Sigmoid colon (tissue), 7 donors: ENCODE measurements around the gene RIPOR3. TPM values are rescaled to one million over a fixed set of nuclear protein-coding genes. Genes with fewer than 3 reads are reported as not detected.

Experiments used
- DNase-seq: peaks from one replicate; pipeline ENCODE4 v3.0.0-alpha.2; 2019
- H3K27ac ChIP-seq, 4 donors: fragments of 200-600 bp; sonication (generic); one replicate each; pipeline ENCODE4 v1.5.1; 2016 to 2019; ENCODE audit warnings: mild to moderate bottlenecking in 1 of 4
- H3K27me3 ChIP-seq, 3 donors: fragments of 200-600 bp; sonication (generic); one replicate each; pipeline ENCODE4 v1.5.1; 2019; ENCODE audit warnings: mild to moderate bottlenecking in 1 of 3
- H3K36me3 ChIP-seq, 4 donors: fragments of 200-600 bp; sonication (generic); one replicate each; pipeline ENCODE4 v1.5.1; 2016 to 2019
- H3K4me1 ChIP-seq, 4 donors: fragments of 200-600 bp; sonication (generic); one replicate each; pipeline ENCODE4 v1.5.1; 2017 to 2019
- H3K4me3 ChIP-seq, 4 donors: fragments of 200-600 bp; sonication (generic); one replicate each; pipeline ENCODE4 v1.5.1; 2017 to 2019; ENCODE audit warnings: mild to moderate bottlenecking in 2 of 4, moderate library complexity in 1 of 4
- H3K9me3 ChIP-seq, 4 donors: fragments of 200-600 bp in 3 of 4; sonication (generic) in 3 of 4; one replicate each; pipeline versions ENCODE4 v1.5.1 to v1.6.1; 2013 to 2019
- CTCF ChIP-seq, 4 experiments: fragments of 450-650 bp in 3 of 4; fragments of 200-600 bp in 1 of 4; IDR thresholded peaks; one replicate each; pipeline ENCODE4 v1.5.1; 2016 to 2019; ENCODE audit warnings: antibody characterized with exemption in 4 of 4, mild to moderate bottlenecking in 3 of 4, moderate library complexity in 2 of 4
- EP300 ChIP-seq, 4 donors: sonication (generic); formaldehyde crosslinking; IDR thresholded peaks; one replicate each; pipeline ENCODE4 v1.6.1; 2017; ENCODE audit warnings: antibody characterized with exemption in 4 of 4
- POLR2A ChIP-seq, 2 donors: fragments of 450-650 bp; IDR thresholded peaks; one replicate each; pipeline ENCODE4 v1.6.1; 2016; ENCODE audit warnings: antibody characterized with exemption in 2 of 2, mild to moderate bottlenecking in 2 of 2, moderate library complexity in 2 of 2
- POLR2AphosphoS5 ChIP-seq, 4 donors: sonication (generic); formaldehyde crosslinking; IDR thresholded peaks; one replicate each; pipeline ENCODE4 v1.6.1; 2017; ENCODE audit warnings: antibody characterized with exemption in 4 of 4
- WGBS, 2 donors: extraction: QIAGEN DNeasy Blood & Tissue Kit; methylation state at CpG; one replicate each; pipeline ENCODE4 v1.1.7; 2013; 5-methylcytosine and 5-hydroxymethylcytosine counted together
- intact Hi-C: fragments of 100-400 bp; cut with DNase I; formaldehyde crosslinking; loops from one replicate; pipeline ENCODE4 v1.15.1; 2023
- polyA plus RNA-seq, 3 donors: library from polyadenylated mRNA; stranded (reverse); fragments of 200-250 nt; gene quantifications; one replicate each; pipeline ENCODE4 v1.2.3, GENCODE V29; 2013
- total RNA-seq, 4 donors: library from RNA; depleted of rRNA; stranded (reverse); fragments of >200 nt; gene quantifications; one replicate each; pipeline ENCODE4 v1.1.0, GENCODE V29; 2016
- donor health status: healthy with polysubstance abuse.
- donor health status: Bipolar disorder and iron deficiency.
- donor health status: healthy.

RIPOR3 gene
- total and polyA plus RNA-seq, 7 donors = 0.92 to 28.0 (median 9.4) TPM

GRCh38 chr20:50729901-50730764 lies 38.8 kb upstream of the RIPOR3 start:
- intact Hi-C loops = loop anchor here (2.0 kb wide), 1 partner anchor 15 kb away; no protein-coding TSS in a partner anchor

GRCh38 chr20:50728981-50729874 lies 37.9 kb upstream of the RIPOR3 start:
- H3K27me3 ChIP-seq = no peaks in the 10 kb centered on the region
- peaks cover 0 to 35% (median 30%) of the 10 kb centered on the region in 4 donors for H3K4me1 ChIP-seq
- H3K36me3 ChIP-seq = no peaks in the 10 kb centered on the region
- DNase-seq = no peak
- no peak overlapping the region for H3K4me3 ChIP-seq
- TF ChIP-seq POLR2AphosphoS5 (IDR thresholded peaks at IDR 0.05) (no peak), EP300 (IDR thresholded peaks at IDR 0.05) (no peak), CTCF (IDR thresholded peaks at IDR 0.05) (no peak)
- H3K9me3 ChIP-seq = no peaks in the 10 kb centered on the region
- intact Hi-C loops = no loop called here
- WGBS, 2 donors = 22 to 69% methylated on average over 11 of the region's 11 CpGs
- no peak overlapping the region for H3K27ac ChIP-seq

More at GRCh38 chr20:50729901-50730764, 38.8 kb upstream of the RIPOR3 start:
- H3K36me3 ChIP-seq = no peaks in the 10 kb centered on the region
- no peak for DNase-seq
- peak overlapping the region; percentile 69 to 95 (median 88) for H3K4me3 ChIP-seq
- 31 to 44% methylated on average over 21 of the region's 21 CpGs for WGBS, 2 donors
- H3K9me3 ChIP-seq = no peaks in the 10 kb centered on the region
- peak overlapping the region; percentile 75 to 80 (median 78) for H3K27ac ChIP-seq
- no peaks in the 10 kb centered on the region for H3K27me3 ChIP-seq
- TF ChIP-seq POLR2A (IDR thresholded peaks at IDR 0.05) (no peak), POLR2AphosphoS5 (IDR thresholded peaks at IDR 0.05) (no peak), EP300 (IDR thresholded peaks at IDR 0.05) (no peak), CTCF (IDR thresholded peaks at IDR 0.05) (no peak)
- peaks cover 0 to 26% (median 21%) of the 10 kb centered on the region in 4 donors for H3K4me1 ChIP-seq

DNA sequence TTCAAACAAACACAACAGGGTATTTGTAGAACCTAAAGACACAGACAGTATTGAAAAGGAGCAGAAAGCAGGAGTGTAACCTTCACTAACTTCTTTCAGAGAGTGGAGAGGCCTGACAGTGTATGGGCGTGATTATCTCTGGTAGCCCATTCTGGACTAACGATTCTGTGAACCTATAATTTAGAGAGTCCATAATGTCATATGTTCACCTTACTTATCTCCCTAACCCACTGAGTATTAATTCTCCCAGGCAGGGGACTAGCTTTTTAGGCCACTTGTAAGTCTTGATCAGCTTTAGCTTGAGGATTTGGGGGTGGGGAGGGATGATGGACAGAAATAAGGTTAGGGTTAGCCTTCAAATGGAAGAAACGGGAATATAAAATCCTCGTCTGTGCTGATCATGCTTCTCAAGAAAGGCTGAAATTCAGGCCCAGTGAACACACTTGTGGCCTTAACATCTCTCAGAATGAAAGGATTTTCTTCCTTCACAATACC lies 37.2 kb upstream of the RIPOR3 start:
- no peak for TF ChIP-seq EP300 (IDR thresholded peaks at IDR 0.05)
- no peak for TF ChIP-seq POLR2A (IDR thresholded peaks at IDR 0.05)
- no peak for TF ChIP-seq CTCF (IDR thresholded peaks at IDR 0.05)
- TF ChIP-seq POLR2AphosphoS5 (IDR thresholded peaks at IDR 0.05) = no peak
- no peak overlapping the region for H3K27ac ChIP-seq
- intact Hi-C loops = no loop called here
- H3K36me3 ChIP-seq = no peaks in the 10 kb centered on the region
- H3K9me3 ChIP-seq = no peaks in the 10 kb centered on the region
- WGBS, 2 donors = 75 to 90% methylated on average over 4 of the region's 4 CpGs
- DNase-seq = no peak
- H3K4me1 ChIP-seq = peaks cover 0 to 39% (median 30%) of the 10 kb centered on the region in 4 donors
- no peaks in the 10 kb centered on the region for H3K27me3 ChIP-seq
- no peak overlapping the region for H3K4me3 ChIP-seq

- TF ChIP-seq CTCF (IDR thresholded peaks at IDR 0.05) (no peak), POLR2A (IDR thresholded peaks at IDR 0.05) (no peak), POLR2AphosphoS5 (IDR thresholded peaks at IDR 0.05) (no peak), EP300 (IDR thresholded peaks at IDR 0.05) (no peak)
- H3K4me3 ChIP-seq = no peak overlapping the region
- no peaks in the 10 kb centered on the region for H3K27me3 ChIP-seq
- DNase-seq = no peak
- peaks cover 0 to 39% (median 30%) of the 10 kb centered on the region in 4 donors for H3K4me1 ChIP-seq
- H3K36me3 ChIP-seq = no peaks in the 10 kb centered on the region
- WGBS, 2 donors = 67 to 76% methylated on average over 8 of the region's 8 CpGs
- peak overlapping the region in 1 of 4 donors; percentile 12 for H3K27ac ChIP-seq
- no peaks in the 10 kb centered on the region for H3K9me3 ChIP-seq
- intact Hi-C loops = no loop called here
Measured at GRCh38 chr20:50727792-50728485, 36.6 kb upstream of the RIPOR3 start.
